Activated T-helper 2 cell treated with anti-CD3 and anti-CD28 coated beads, Interferon-gamma antibody, Interleukin-2, Interleukin-4, amounts not matched to agents 10 μg/mL and 5 μg/mL and 100 μg/mL, durations not matched to agents 14 hours and 24 hours and 36 hours (primary cell): ENCODE measurements around the gene TMEM150B. TPM values are rescaled to one million over a fixed set of nuclear protein-coding genes. Genes with fewer than 3 reads are reported as not detected.
"Not testable (repeated sequence)": the region's sequence is repeated elsewhere in the genome, so short reads cannot be mapped to it uniquely, and the experiment has no call there.

Experiments
- DNase-seq: peaks from one replicate; pipeline ENCODE4 v3.0.0; 2021; ENCODE audit warnings: low spot score
- H3K27ac Mint-ChIP-seq: one replicate; pipeline ENCODE4 v1.8.0; 2021; ENCODE audit warnings: mixed read lengths
- H3K27me3 Mint-ChIP-seq: one replicate; pipeline ENCODE4 v1.8.0; 2021; ENCODE audit warnings: low read depth, mixed read lengths
- H3K36me3 Mint-ChIP-seq: one replicate; pipeline ENCODE4 v1.8.0; 2021; ENCODE audit warnings: low read depth, mixed read lengths
- H3K4me1 Mint-ChIP-seq: one replicate; pipeline ENCODE4 v1.8.0; 2021; ENCODE audit warnings: low read depth, mixed read lengths
- H3K4me3 Mint-ChIP-seq: one replicate; pipeline ENCODE4 v1.8.0; 2021; ENCODE audit warnings: low read depth, mild to moderate bottlenecking, moderate library complexity, mixed read lengths
- H3K9me3 Mint-ChIP-seq: one replicate; pipeline ENCODE4 v1.8.0; 2021; ENCODE audit warnings: mixed read lengths
- intact Hi-C: fragments of 100-400 bp; cut with micrococcal nuclease; formaldehyde crosslinking; loops from one replicate; pipeline ENCODE4 v1.15.1; 2023
- total RNA-seq: library from RNA; stranded (reverse); gene quantifications from 2 replicates; pipeline ENCODE4 v1.2.3, GENCODE V29; 2022

TMEM150B gene
- total RNA-seq, 1 donor from 2014 or later = 0.46 TPM

DNA sequence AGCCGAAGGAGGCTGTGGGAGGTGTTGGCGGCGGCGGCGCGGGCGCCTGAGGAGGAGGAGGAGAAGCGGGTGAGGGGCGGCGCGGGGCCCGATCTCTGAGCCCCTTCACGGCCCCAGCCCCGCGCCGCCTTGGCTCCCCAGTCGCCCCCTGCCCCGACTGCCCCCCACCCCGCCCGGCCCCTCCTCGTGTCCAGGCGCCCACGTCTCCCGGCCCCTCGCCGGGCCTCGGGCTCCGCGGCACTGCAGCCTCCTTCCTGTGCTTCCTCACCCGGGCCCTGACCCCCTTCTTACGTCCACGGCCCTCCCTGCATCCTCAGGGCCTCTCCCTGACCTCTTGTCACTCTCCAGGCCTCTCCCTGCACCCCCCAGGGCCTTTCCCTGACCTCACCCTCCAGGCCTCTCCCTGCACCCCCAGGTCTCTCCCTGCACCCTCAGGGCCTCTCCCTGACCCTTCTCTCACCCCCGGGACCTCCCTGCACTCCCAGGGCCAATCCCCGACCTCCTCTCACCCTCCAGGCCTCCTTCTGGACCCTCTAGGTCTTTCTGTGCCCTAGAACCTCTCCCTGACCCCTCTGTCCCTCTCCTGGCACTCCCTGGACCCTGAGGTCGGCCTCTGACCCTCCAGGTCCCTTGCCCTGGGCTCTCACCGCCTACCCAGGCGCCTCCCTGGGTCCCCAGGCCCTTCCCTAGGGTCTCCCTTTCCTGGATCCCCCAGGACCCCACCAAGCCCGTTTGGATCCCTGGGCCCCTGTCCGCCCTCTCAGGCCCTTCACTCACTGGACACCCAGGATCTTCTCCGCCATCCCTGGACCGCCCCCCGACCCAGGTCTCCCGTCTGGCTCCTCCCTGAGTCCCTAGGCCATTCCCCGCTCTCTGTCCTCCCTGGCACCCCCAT lies 15.0 kb upstream of the TMEM150B start:
- Mint-ChIP-seq H3K27ac (peak overlapping the region; percentile 95), H3K9me3 (no peaks in the 10 kb centered on the region), H3K27me3 (peaks cover 2% of the 10 kb centered on the region), H3K36me3 (peaks cover 17% of the 10 kb centered on the region), H3K4me1 (peaks cover 14% of the 10 kb centered on the region), H3K4me3 (peak overlapping the region; percentile 93)
- DNase-seq = peak; percentile 26
- intact Hi-C loops = loop anchor here (1.0 to 5.0 kb wide), 7 partner anchors 39 to 878 kb away; partner anchors contain the start of genes FIZ1, HSPBP1, LENG9 and PPP6R1

DNA sequence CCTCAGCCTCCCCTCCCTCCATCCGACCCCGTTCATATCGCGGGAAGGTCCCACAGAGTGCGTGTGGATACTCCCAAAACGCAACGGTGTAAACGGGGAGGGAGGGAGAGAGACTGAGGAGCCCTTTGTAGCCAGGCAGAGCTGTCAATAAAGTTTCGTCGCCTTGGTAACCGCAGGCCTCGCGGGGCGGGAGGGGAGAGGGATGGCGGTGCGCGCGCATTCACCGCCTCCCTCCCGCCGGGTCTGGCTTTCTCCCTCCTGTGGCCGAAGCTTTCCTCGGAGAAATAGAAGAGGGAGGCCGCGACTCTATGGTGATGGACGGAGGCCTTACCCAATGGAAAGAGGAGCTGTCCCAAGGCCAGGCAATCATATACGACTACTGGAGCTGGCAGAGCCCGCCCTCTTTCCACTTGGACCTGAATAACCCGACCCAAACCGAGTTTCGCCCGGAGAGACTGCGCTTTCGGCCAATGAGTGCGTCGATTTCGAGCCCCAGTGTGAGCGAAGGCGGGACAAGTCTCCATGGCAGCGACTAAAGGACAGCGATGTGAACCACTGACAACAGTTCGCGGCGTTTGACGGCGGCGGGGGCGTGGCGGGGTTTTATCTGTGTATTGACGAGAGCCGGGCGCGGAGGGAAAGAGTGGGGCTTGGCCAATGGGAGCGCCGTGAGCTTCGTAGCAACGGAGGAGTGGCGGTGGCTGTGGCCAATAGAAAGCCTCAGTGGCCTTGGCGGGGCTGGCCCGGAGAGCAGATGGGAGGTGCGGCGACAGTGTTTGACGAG lies 14.2 kb upstream of the TMEM150B start, which contains the start of gene KMT5C:
Gene KMT5C (plus strand): TSS at position 772 of the 784 bp plus-strand sequence. CDS start 2,061 bp downstream, outside the sequence.
- Mint-ChIP-seq H3K27ac (peak within 1 kb of the TSS; percentile 95), H3K4me1 (peaks cover 14% of the 10 kb centered on the region), H3K9me3 (no peaks in the 10 kb centered on the region), H3K27me3 (peaks cover 2% of the 10 kb centered on the region), H3K36me3 (peaks cover 14% of the 10 kb centered on the region), H3K4me3 (peak within 1 kb of the TSS; percentile 93)
- intact Hi-C loops = loop anchor here (1.0 to 5.0 kb wide), 7 partner anchors 38 to 877 kb away; partner anchors contain the start of genes FIZ1, HSPBP1, LENG9 and PPP6R1
- peak; percentile 100 for DNase-seq

GRCh38 chr19:55336101-55336500 lies 11.0 kb upstream of the TMEM150B start:
- intact Hi-C loops = loop anchor here (5.0 kb wide), 1 partner anchor 874 kb away; the partner anchor contains the start of gene LENG9
- no peak overlapping the region for H3K4me3 Mint-ChIP-seq
- peaks cover 7% of the 10 kb centered on the region for H3K27me3 Mint-ChIP-seq
- no peaks in the 10 kb centered on the region for H3K36me3 Mint-ChIP-seq
- no peak for DNase-seq
- H3K27ac Mint-ChIP-seq = no peak overlapping the region
- H3K4me1 Mint-ChIP-seq = peaks cover 11% of the 10 kb centered on the region
- no peaks in the 10 kb centered on the region for H3K9me3 Mint-ChIP-seq

GRCh38 chr19:55333870-55334269 lies 8.7 kb upstream of the TMEM150B start:
- Mint-ChIP-seq H3K4me1 (peaks cover 5% of the 10 kb centered on the region), H3K36me3 (no peaks in the 10 kb centered on the region), H3K4me3 (no peak overlapping the region), H3K27me3 (peaks cover 7% of the 10 kb centered on the region), H3K27ac (no peak overlapping the region), H3K9me3 (no peaks in the 10 kb centered on the region)
- intact Hi-C loops = no loop called here
- DNase-seq = no peak

- H3K27ac Mint-ChIP-seq, intact Hi-C loops, H3K36me3 Mint-ChIP-seq, H3K9me3 Mint-ChIP-seq, H3K27me3 Mint-ChIP-seq, H3K4me1 Mint-ChIP-seq, DNase-seq, H3K4me3 Mint-ChIP-seq: not testable (repeated sequence)
Measured at GRCh38 chr19:55329791-55330190, 4.7 kb upstream of the TMEM150B start.

- H3K4me1 Mint-ChIP-seq, intact Hi-C loops, H3K27ac Mint-ChIP-seq, H3K36me3 Mint-ChIP-seq, H3K9me3 Mint-ChIP-seq, H3K4me3 Mint-ChIP-seq, DNase-seq, H3K27me3 Mint-ChIP-seq: not testable (repeated sequence)
Measured at GRCh38 chr19:55328774-55329318, 3.7 kb upstream of the TMEM150B start.

GRCh38 chr19:55324662-55325061 lies 479 bp downstream of the TMEM150B start:
- Mint-ChIP-seq H3K4me1 (peaks cover 4% of the 10 kb centered on the region), H3K9me3 (no peaks in the 10 kb centered on the region), H3K4me3 (no peak overlapping the region), H3K27ac (no peak overlapping the region), H3K27me3 (peaks cover 7% of the 10 kb centered on the region), H3K36me3 (no peaks in the 10 kb centered on the region)
- intact Hi-C loops = no loop called here
- no peak for DNase-seq

GRCh38 chr19:55322204-55322885 lies 2.8 kb downstream of the TMEM150B start:
- intact Hi-C loops = no loop called here
- no peaks in the 10 kb centered on the region for H3K9me3 Mint-ChIP-seq
- H3K4me3 Mint-ChIP-seq = no peak overlapping the region
- peaks cover 4% of the 10 kb centered on the region for H3K4me1 Mint-ChIP-seq
- peaks cover 6% of the 10 kb centered on the region for H3K27me3 Mint-ChIP-seq
- H3K27ac Mint-ChIP-seq = no peak overlapping the region
- DNase-seq = no peak
- no peaks in the 10 kb centered on the region for H3K36me3 Mint-ChIP-seq

GRCh38 chr19:55321466-55322137 lies 3.5 kb downstream of the TMEM150B start:
- no peak overlapping the region for H3K27ac Mint-ChIP-seq
- peaks cover 4% of the 10 kb centered on the region for H3K4me1 Mint-ChIP-seq
- no peak for DNase-seq
- H3K27me3 Mint-ChIP-seq = peaks cover 6% of the 10 kb centered on the region
- H3K36me3 Mint-ChIP-seq = no peaks in the 10 kb centered on the region
- no peaks in the 10 kb centered on the region for H3K9me3 Mint-ChIP-seq
- H3K4me3 Mint-ChIP-seq = no peak overlapping the region
- intact Hi-C loops = no loop called here

- intact Hi-C loops = no loop called here
- H3K9me3 Mint-ChIP-seq = no peaks in the 10 kb centered on the region
- peaks cover 4% of the 10 kb centered on the region for H3K4me1 Mint-ChIP-seq
- peaks cover 6% of the 10 kb centered on the region for H3K27me3 Mint-ChIP-seq
- H3K27ac Mint-ChIP-seq = no peak overlapping the region
- no peak overlapping the region for H3K4me3 Mint-ChIP-seq
- DNase-seq = no peak
- H3K36me3 Mint-ChIP-seq = no peaks in the 10 kb centered on the region
Measured at GRCh38 chr19:55320844-55321419, 4.2 kb downstream of the TMEM150B start.

GRCh38 chr19:55319785-55320184 lies 5.4 kb downstream of the TMEM150B start:
- H3K4me3 Mint-ChIP-seq = no peak overlapping the region
- DNase-seq = no peak
- no peaks in the 10 kb centered on the region for H3K9me3 Mint-ChIP-seq
- no peaks in the 10 kb centered on the region for H3K4me1 Mint-ChIP-seq
- intact Hi-C loops = no loop called here
- no peak overlapping the region for H3K27ac Mint-ChIP-seq
- H3K27me3 Mint-ChIP-seq = peaks cover 6% of the 10 kb centered on the region
- H3K36me3 Mint-ChIP-seq = no peaks in the 10 kb centered on the region
